Suppressor macrophage treated with lipopolysaccharide for 4 hours (primary cell): ENCODE measurements around the gene KRT81.
"Not testable (repeated sequence)": the region's sequence is repeated elsewhere in the genome, so short reads cannot be mapped to it uniquely, and the experiment has no call there.

Experiments
- DNase-seq: peaks from one replicate; pipeline ENCODE4 v3.0.0-alpha.2; 2020

Gene KRT81

GRCh38 chr12:52270541-52271070 lies 20.7 kb downstream of the KRT81 start:
- DNase-seq: no peak

GRCh38 chr12:52268212-52268611 lies 23.1 kb downstream of the KRT81 start:
- DNase-seq: peak; percentile 37

DNA sequence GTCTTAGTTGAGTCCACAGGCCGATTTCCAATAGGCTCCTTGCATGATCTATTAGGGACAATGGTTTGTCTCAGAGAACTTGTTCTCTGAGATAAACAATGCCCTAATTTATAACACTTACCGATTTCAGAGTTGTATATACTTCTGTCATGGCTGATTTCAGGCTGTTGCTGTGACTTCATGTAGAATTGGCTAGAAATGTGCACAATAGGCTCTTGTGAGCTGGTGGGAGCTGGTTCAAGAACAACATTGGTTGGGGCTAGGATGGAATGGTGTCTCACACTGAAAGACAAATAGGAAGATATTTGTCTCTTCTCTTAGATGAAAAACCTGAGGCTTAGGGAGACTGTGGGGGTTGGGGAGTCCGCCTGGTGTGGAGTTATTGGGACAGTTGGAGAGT lies 23.6 kb downstream of the KRT81 start:
- DNase-seq: no peak

DNA sequence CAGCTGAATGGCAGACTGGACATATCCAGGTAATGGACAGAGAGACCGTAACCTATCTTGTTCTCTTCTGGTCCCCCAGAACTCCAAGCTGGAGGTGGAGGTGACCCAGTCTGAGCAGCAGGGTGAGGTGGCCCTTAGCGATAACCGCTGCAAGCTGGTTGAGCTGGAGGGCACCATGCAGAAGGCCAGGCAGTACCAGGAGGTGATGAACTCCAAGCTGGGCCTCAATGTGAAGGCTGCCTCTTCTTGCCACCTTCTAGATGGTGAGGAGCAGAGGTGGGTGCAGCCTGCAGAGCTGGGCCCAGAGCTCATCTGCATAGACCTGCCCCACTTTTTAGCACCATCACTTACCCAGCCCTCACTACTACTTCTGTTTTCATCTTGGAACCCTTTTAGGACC lies 24.1 kb downstream of the KRT81 start:
- DNase-seq: no peak

DNA sequence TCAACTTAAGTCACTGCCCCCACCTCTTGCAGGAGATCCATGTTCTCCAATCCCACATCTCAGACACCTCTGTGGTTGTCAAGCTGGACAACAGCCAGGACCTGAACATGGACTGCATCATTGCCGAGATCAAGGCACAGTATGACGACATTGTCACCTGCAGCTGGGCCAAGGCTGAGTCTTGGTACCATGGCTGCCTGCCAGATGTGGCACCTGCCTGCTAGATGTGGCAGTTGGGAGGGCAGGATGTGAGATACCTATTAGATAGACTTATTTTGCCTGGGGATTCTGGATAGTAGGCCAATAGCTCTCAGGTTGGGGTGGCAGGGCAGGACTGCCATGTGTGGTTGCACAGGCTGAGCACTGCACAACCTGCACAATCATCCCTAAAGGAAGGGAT lies 24.8 kb downstream of the KRT81 start:
- no peak for DNase-seq

GRCh38 chr12:52264435-52264825 lies 26.9 kb downstream of the KRT81 start:
- no peak for DNase-seq

DNA sequence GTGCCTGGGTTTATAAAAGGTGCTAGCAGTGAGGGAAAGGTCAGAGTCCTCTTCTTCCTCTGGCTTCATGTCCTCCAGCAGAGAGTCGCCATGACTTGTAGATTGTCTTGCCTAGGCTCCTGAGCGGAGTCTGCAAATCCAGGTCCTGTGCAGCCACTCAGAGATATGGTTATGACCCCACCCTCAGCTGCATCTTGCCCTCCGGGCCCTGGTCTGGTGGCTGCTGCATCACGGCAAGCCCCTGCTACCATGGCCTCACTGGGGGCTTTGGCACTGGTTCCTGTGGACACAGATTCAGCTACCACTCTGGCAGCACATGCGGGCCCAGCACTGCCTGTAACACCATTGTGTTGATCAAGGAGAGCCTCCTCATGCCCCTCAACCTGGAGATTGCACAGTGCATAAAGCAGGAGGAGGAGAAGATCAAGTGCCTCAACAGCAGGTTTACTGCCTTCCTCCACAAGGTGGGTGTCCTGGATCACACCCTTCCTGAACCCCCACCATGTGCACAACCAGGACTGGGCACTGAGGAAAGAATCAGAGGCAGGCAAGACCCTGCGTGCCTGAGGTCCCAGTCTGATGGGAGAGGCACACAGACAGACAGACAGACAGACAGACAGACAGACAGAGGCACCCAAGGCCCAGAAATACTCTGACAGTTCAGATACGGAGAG lies 27.4 kb downstream of the KRT81 start:
- DNase-seq: no peak

DNA sequence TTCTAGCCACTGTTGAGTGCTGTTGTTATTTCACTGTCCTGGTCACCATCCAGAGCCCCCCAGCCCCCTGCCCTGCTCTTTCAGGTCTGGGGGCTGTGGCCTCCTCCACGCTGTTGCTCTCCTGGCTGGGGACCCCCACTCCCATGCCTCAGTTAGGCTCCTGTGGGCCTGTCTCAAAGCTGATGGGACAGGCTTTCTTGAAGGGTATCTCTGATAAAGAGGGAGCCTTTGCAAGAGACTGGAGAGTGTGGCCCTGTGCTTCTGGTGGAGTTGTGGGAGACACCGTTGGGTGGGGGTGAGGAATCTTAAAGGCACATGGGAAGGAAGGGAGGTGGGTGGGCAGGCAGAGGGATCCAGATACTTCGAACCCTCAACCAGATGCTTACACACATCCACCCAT lies 29.0 kb downstream of the KRT81 start:
- DNase-seq: no peak

- DNase-seq: no peak
Observed at GRCh38 chr12:52261208-52261484, 30.2 kb downstream of the KRT81 start.

DNA sequence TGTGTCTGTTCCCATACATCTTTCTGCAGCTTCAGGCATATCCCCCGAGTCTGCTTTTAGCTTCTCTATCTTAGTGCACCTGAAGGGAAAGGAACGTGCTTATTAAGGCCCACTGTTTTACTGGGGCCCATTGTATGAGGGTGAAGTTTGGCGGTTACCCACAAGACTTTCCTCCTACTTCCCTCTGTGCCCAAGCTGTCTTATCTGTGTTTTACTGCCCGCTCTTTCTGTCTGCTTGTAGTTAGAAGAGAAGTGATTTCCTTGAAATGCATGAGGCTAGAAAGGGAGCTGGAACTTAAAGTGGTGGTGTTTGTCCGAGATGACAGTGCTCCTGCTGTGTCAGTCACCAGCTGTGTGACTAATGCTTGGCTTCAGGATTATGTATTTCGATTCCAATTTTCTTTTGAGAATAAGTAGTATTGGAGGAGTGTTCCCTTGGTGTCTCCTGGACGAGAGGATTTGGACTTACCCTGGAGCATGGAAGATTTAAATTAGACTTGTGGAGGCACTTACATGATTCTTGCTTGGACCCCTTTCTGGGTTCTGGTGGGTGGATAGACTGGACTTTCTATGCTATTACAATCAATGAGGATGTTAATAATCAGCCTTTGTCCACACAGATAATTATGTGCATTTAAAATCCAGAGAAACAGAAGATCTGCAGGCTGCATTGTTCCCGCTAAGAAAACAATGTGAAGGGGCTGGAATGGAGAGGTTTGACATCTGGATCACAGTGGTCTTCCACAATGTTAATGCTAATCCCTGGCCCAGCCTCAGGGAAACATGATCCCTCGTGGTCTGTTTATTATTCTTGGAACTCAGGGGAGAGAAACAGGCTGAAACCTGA lies 30.8 kb downstream of the KRT81 start:
- DNase-seq: no peak

DNA sequence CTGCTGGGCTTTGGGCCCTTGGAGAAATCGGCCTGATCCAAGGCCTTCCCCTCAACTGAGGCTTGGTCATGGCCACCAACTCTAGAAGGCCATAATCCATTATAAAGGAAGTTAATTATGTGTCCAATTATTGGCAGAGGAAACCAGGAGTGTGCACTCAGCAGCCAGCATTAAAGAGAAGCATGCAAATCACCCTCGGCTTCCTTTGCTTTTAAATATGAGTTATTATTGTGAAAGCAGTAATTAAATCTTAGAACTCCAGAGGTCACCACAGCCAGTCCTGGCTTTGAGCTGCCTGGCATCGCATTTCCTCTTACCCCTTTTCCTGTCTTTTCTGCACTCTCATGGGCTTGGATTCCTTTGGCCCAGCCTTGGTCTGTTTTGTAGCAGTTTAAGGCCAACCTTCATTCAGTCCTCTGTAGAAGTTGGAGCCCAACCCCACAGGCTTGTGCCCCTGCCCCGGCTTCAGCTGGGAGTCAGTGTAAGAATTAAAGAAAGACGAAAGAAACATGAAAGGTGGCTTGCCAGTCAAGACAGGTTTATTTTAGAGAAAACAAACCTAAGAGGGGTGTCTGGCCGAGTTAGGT lies 31.6 kb downstream of the KRT81 start:
- DNase-seq: no peak

DNA sequence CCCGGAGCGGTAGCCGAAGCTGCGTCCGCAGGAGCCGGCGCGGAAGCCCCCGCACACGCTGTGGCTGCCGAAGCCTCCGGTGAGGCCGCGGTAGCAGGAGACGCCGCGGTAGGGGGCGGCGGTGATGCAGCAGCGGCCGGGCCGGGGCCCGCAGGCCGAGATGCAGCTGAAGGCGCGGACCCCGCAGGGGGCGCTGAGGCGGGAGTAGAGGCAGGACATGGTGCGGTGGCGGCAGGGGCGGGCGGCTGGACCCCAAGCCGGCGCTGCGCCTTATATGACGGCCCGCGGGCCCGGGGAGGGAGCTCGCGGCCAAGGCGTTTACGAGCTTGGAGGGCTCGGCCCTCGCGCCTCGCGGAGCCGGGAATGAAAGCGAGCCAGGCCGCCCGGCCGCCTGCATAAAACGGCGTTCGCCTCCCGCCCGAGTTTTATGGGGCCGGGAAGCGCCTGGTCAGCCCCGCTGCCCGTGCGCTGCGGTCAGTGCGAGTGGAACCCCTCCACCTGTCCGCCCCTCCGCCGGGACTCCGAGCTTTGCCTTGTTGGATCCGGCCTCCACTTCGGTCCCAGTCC lies 32.9 kb downstream of the KRT81 start:
- DNase-seq: no peak

DNA sequence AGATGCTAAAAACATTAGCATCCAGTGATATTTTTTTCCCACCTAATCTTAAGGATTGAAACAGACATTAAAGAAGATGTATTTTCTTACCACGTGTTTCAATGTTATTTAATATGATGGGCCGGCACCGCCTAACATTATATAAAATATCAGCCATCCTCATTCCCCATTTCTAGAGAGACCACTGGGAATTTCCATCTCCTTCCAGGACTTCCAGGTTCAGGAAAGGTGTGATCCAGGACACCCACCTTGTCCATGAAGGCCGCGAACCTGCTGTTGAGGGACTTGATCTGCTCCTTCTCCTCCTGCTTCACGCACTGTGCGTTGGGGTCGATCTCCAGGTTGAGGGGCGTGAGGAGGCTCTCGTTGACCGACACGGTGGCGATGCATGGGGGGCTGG lies 33.4 kb downstream of the KRT81 start:
- DNase-seq: not testable (repeated sequence)

GRCh38 chr12:52257074-52257551 lies 34.2 kb downstream of the KRT81 start:
- no peak for DNase-seq

DNA sequence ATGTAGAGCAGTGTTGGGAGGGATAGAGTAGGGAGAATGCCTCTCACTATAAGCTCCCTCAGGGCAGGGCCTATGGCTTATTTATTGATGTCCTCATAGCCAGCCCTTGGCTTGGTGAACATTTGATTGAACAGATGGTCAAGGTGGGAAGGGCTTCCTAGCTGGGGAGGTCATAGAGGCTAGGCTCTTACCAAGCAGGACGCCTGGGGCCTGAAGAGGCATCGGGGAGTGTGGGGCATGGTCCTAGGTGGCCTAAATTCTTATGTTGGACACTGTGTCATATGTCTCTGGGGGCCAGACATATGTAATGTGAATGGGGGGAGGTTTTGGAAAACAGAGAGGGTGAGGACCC lies 34.8 kb downstream of the KRT81 start:
- DNase-seq: no peak

DNA sequence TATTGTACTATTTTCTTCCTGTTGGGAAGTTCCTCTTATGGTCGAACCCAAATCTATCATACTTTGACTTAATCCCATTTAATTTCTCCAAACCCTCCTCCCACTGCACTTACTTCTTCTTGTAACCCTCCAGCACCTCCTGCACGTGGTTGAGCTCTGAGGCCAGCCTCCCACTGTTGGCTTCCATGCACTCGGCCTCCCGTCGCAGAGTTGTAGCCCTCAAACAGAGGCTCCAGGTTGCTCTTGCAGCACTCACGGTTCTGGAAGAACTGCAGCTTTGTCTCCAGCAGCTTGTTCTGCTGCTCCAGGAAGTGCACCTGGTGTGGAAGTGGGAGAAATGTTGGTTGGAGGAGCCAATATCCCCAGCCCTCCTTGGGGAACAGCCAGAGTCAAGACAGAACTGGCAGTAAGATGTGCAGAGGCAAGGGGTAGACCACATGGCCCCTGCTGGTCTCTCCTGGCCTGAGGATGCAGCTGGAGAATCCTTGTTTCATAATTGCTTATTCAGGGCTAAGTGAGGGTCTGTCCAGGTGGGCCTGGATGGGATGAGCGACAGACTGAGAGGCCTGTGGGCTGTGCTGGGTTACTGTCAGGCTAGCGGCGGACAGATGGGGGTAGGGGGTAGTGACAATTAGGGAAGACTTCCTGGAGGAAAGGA lies 35.3 kb downstream of the KRT81 start:
- no peak for DNase-seq

GRCh38 chr12:52254965-52255751 lies 36.2 kb downstream of the KRT81 start:
- no peak for DNase-seq

DNA sequence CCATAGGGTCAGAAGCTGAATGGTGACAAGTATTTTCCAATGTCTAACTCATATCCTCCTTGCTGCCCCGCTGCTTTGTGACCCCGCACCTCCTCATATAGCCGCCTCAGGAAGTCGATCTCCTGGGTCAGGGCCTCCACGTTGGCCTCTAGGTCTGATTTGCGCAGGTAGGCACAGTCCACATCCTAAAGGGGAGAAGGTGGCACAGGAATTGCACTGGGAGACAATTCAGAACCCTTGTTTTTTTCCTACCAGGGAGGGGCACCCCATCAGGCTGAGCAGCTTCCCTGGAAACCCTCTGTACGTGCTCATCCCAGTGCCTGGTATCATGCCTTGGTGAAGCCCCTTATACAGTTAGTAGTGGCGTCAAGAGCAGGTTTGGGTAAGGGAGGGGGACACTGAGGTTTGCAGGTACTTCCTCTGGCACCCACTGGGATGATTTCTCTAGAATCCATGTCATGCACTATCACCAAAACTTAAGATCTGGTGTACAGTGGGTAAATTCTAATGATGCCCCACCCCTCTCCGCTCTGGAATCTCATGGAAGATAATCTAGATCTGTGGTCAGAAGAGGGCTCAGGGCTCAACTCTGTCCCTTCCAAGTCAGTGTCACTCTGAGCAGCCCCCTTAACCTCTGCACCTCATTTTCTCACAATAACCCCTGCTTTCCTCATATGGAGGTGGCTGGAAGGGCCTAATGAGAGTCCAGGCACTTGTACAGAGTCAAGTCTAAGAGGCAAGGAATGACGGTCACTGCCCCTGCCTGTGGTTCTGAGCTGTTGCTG lies 37.0 kb downstream of the KRT81 start:
- no peak for DNase-seq

GRCh38 chr12:52253391-52254179 lies 37.7 kb downstream of the KRT81 start:
- DNase-seq: no peak

GRCh38 chr12:52252728-52253343 lies 38.5 kb downstream of the KRT81 start:
- DNase-seq: no peak
